Hepatocyte (in vitro differentiated cells): Measurements from ENCODE around the gene COL13A1.

Source experiments
- CTCF ChIP-seq: fragments of 200-600 bp; sonication (generic); IDR thresholded peaks from 2 replicates; pipeline ENCODE4 v1.5.1; 2016; ENCODE audit warnings: antibody characterized with exemption, mild to moderate bottlenecking; ENCODE audit not compliant: poor library complexity
- EZH2 ChIP-seq: fragments of 200-600 bp; sonication (generic); IDR thresholded peaks from 2 replicates; pipeline ENCODE4 v1.6.1; 2016; ENCODE audit warnings: antibody characterized with exemption, mild to moderate bottlenecking, borderline replicate concordance
- EZH2phosphoT487 ChIP-seq: fragments of 200-600 bp; sonication (generic); IDR thresholded peaks from one replicate; pipeline ENCODE4 v1.6.1; 2018; ENCODE audit warnings: antibody characterized with exemption, mild to moderate bottlenecking, low read depth, moderate library complexity; ENCODE audit not compliant: unreplicated experiment, severe bottlenecking

- no peak for TF ChIP-seq CTCF
- no peak for TF ChIP-seq EZH2
- no peak for TF ChIP-seq EZH2phosphoT487
These were observed 140.0 kb downstream of the COL13A1 start for GRCh38 chr10:69941730-69942129.
